Endothelial cell of umbilical vein (primary cell): Measurements from ENCODE around the gene TYW5. TPM values are rescaled to one million over a fixed set of nuclear protein-coding genes. Genes with fewer than 3 reads are reported as not detected.
A peak's percentile ranks its signal among the peaks of the same experiment; 100 is the strongest.

Experiments used
- BruUV-seq: library from RNA; stranded (reverse); fragments of 400-500 nt; replicated peaks from 2 replicates; lab custom pipeline; 2021; lab: Mats Ljungman, UMichigan
- CTCF ChIA-PET: fragments of 300-600, 350-600 bp; sonication (Branson Sonifier 250); formaldehyde crosslinking; loops from one replicate; lab custom pipeline; 2021; ENCODE audit warnings: antibody characterized with exemption, inconsistent platforms; lab: Charles Lee
- POLR2A ChIA-PET: fragments of 300-600, 350-600 bp; sonication (Branson Sonifier 250); formaldehyde crosslinking; loops from one replicate; lab custom pipeline; 2021; ENCODE audit warnings: antibody characterized with exemption, inconsistent platforms; lab: Charles Lee
- DNase-seq: peaks from one replicate; pipeline ENCODE4 v3.0.0-alpha.2; 2011; ENCODE audit warnings: low read depth, low spot score
- FAIRE-seq: peaks from 2 replicates; lab custom pipeline; 2011; peaks lifted over from hg19 to GRCh38; lab: Jason Lieb, UNC
- H2AFZ ChIP-seq: 2 replicates; pipeline ENCODE4 v1.6.0; 2012; ENCODE audit warnings: low read depth, low read length, control low read depth, inconsistent platforms
- H3K27ac ChIP-seq: 2 replicates; pipeline ENCODE4 v1.5.1; 2011; ENCODE audit warnings: low read depth, mild to moderate bottlenecking, control low read depth, low read length, moderate library complexity; ENCODE audit not compliant: insufficient read depth
- H3K27me3 ChIP-seq, 2 experiments: 2 replicates each; pipeline versions ENCODE4 v1.6.0 to v1.6.1; 2011; ENCODE audit warnings: low read length in 2 of 2, mixed read lengths in 1 of 2; ENCODE audit not compliant: control insufficient read depth in 2 of 2, insufficient read depth in 2 of 2
- H3K36me3 ChIP-seq, 2 experiments: 2 replicates in 1 of 2; 3 replicates in 1 of 2; pipeline ENCODE4 v1.5.1; 2011; ENCODE audit warnings: low read length in 2 of 2, mild to moderate bottlenecking in 1 of 2, moderate library complexity in 1 of 2; ENCODE audit not compliant: control insufficient read depth in 2 of 2, insufficient read depth in 2 of 2; ENCODE audit errors: extremely low read depth in 1 of 2
- H3K4me1 ChIP-seq: 3 replicates; pipeline ENCODE4 v1.5.1; 2011; ENCODE audit warnings: mild to moderate bottlenecking, low read length; ENCODE audit not compliant: control insufficient read depth, insufficient read depth; ENCODE audit errors: extremely low read depth
- H3K4me2 ChIP-seq: 2 replicates; pipeline ENCODE4 v1.6.1; 2011; ENCODE audit warnings: low read length, control low read depth, mixed read lengths; ENCODE audit not compliant: insufficient read depth
- H3K4me3 ChIP-seq, 3 experiments: fragments of 200-600 bp in 1 of 3; sonication (generic), shearing (Covaris generic) in 1 of 3; replicated peaks in 1 of 3; 2 replicates each; pipeline ENCODE4 v1.5.1; 2011 to 2016; ENCODE audit warnings: control low read depth in 3 of 3, low read length in 3 of 3, mild to moderate bottlenecking in 2 of 3, inconsistent platforms in 1 of 3, low read depth in 1 of 3, moderate library complexity in 1 of 3; ENCODE audit not compliant: insufficient read depth in 1 of 3
- H3K79me2 ChIP-seq: 2 replicates; pipeline ENCODE4 v1.6.0; 2012; ENCODE audit warnings: low read length, inconsistent platforms; ENCODE audit not compliant: control insufficient read depth, insufficient read depth
- H3K9ac ChIP-seq: replicated peaks from 2 replicates; pipeline ENCODE3; 2011; ENCODE audit warnings: low read length, control low read depth; ENCODE audit not compliant: insufficient read depth; ENCODE audit errors: extremely low read depth
- H3K9me1 ChIP-seq: replicated peaks from 3 replicates; pipeline ENCODE4 v1.6.0; 2011; ENCODE audit warnings: mild to moderate bottlenecking, low read length; ENCODE audit not compliant: control insufficient read depth, insufficient read depth; ENCODE audit errors: extremely low read depth
- H3K9me3 ChIP-seq: replicated peaks from 2 replicates; pipeline ENCODE4 v1.5.1; 2012; ENCODE audit warnings: low read length, inconsistent platforms; ENCODE audit not compliant: control insufficient read depth, insufficient read depth
- H4K20me1 ChIP-seq: replicated peaks from 2 replicates; pipeline ENCODE3; 2011; ENCODE audit warnings: mild to moderate bottlenecking, low read length; ENCODE audit not compliant: control insufficient read depth, insufficient read depth; ENCODE audit errors: extremely low read depth
- CTCF ChIP-seq, 2 donors: IDR thresholded peaks; 1 replicate in 1 of 2; 2 replicates in 1 of 2; pipeline ENCODE4 v1.5.1; 2011; ENCODE audit warnings: low read length in 2 of 2, mild to moderate bottlenecking in 2 of 2, moderate library complexity in 2 of 2, control low read depth in 1 of 2, inconsistent platforms in 1 of 2, low read depth in 1 of 2; ENCODE audit not compliant: insufficient read depth in 1 of 2; ENCODE audit errors: extremely low read depth in 1 of 2
- EZH2 ChIP-seq: IDR thresholded peaks from 2 replicates; pipeline ENCODE4 v1.6.1; 2012; ENCODE audit warnings: borderline replicate concordance, low read depth, mild to moderate bottlenecking, moderate library complexity, low read length, inconsistent platforms; ENCODE audit not compliant: severe bottlenecking
- FOS ChIP-seq: IDR thresholded peaks from 2 replicates; pipeline ENCODE4 v1.6.1; 2011; ENCODE audit warnings: mild to moderate bottlenecking, low read length, moderate library complexity, borderline replicate concordance; ENCODE audit not compliant: insufficient read depth
- GATA2 ChIP-seq: IDR thresholded peaks from 2 replicates; pipeline ENCODE4 v1.7.0; 2011; ENCODE audit warnings: low read depth, mild to moderate bottlenecking, moderate library complexity, mixed read lengths, low read length; ENCODE audit not compliant: insufficient read length, insufficient read depth
- JUN ChIP-seq: IDR thresholded peaks from 2 replicates; pipeline ENCODE4 v1.6.1; 2011; ENCODE audit warnings: borderline replicate concordance, low read depth; ENCODE audit not compliant: insufficient read length, insufficient read depth
- MAX ChIP-seq: IDR thresholded peaks from 2 replicates; pipeline ENCODE4 v1.6.1; 2011; ENCODE audit not compliant: insufficient read depth, insufficient read length
- MYC ChIP-seq: IDR thresholded peaks from one replicate; pipeline ENCODE4 v1.6.1; 2011; ENCODE audit warnings: mild to moderate bottlenecking, low read depth, low read length
- POLR2A ChIP-seq: IDR thresholded peaks from 2 replicates; pipeline ENCODE4 v1.6.1; 2012; ENCODE audit warnings: low read depth, mild to moderate bottlenecking, control low read depth, low read length
- POLR2AphosphoS5 ChIP-seq: IDR thresholded peaks from 2 replicates; pipeline ENCODE4 v1.6.1; 2012; ENCODE audit warnings: low read depth, mild to moderate bottlenecking, control low read depth, low read length, moderate library complexity; ENCODE audit not compliant: insufficient read depth
- dilution Hi-C: fragments of 300-500 bp; cut with MboI; formaldehyde crosslinking; loops from one replicate; pipeline ENCODE4 v1.15.0; 2019; ENCODE audit warnings: low sequenced_read_pairs; ENCODE audit not compliant: extremely low pct_ligation_motif_present
- intact Hi-C: fragments of 100-400 bp; cut with micrococcal nuclease; formaldehyde crosslinking; loops from one replicate; pipeline ENCODE4 v1.10.0; 2022
- polyA plus RNA-seq, 4 experiments: library from polyadenylated mRNA; depleted of rRNA in 3 of 4; stranded (reverse) in 3 of 4; unstranded in 1 of 4; fragments of >200 nt; gene quantifications; 2 replicates each; pipeline versions ENCODE4 v1.2.1 to v1.2.3, GENCODE V29; 2011 to 2012; ENCODE audit warnings: missing spikeins in 1 of 4
- total RNA-seq: library from RNA; stranded (reverse); gene quantifications from 2 replicates; pipeline ENCODE4 v1.2.3, GENCODE V29; 2021

Gene TYW5
- total and polyA plus RNA-seq, 2 donors (not counting 3 experiments of a cell fraction or from before 2014, with no cell fraction given), result 2.6 to 8.9 TPM

- CTCF ChIA-PET, result interaction anchor here (1.2 kb wide), 2 partner anchors 504 to 514 kb away, joined by 3 to 4 read pairs; no protein-coding TSS in a partner anchor
- H3K9ac ChIP-seq, result no peak overlapping the region
- peak; percentile 8 for FAIRE-seq
Observed at GRCh38 chr2:199966976-199967375, 11.7 kb upstream of the TYW5 start.

More at GRCh38 chr2:199966976-199967375, 11.7 kb upstream of the TYW5 start:
- Histone ChIP-seq H3K9me1 (no peaks in the 10 kb centered on the region), H3K79me2 (no peaks in the 10 kb centered on the region), H3K4me3 (no peak overlapping the region), H3K27ac (no peak overlapping the region), H3K4me1 (no peaks in the 10 kb centered on the region), H2AFZ (no peak overlapping the region), H3K36me3 (peaks cover 4 to 14% of the 10 kb centered on the region in 2 experiments), H3K27me3 (no peaks in the 10 kb centered on the region), H3K9me3 (no peaks in the 10 kb centered on the region), H4K20me1 (no peaks in the 10 kb centered on the region), H3K4me2 (no peak overlapping the region)
- POLR2A ChIA-PET, result no interaction called here
- DNase-seq, result no peak
- dilution Hi-C loops, result no loop called here
- TF ChIP-seq CTCF (IDR thresholded peaks at IDR 0.05; ENCODE audit: extremely low read depth in 1 of 2, insufficient read depth in 1 of 2, low read depth in 1 of 2, low read length in 2 of 2) (no peak), MYC (no peak), JUN (no peak), FOS (no peak), MAX (no peak), POLR2AphosphoS5 (no peak), GATA2 (no peak), POLR2A (no peak), EZH2 (no peak)
- no TSS peak for BruUV-seq
- intact Hi-C loops, result no loop called here
